Measurements from ENCODE around the gene FOXE3. TPM values are rescaled to one million over a fixed set of nuclear protein-coding genes. Genes with fewer than 3 reads are reported as not detected.

Gene FOXE3
- polyA plus RNA-seq, 2 of the 4 experiments (the other 2 are of a cell fraction), result 0.08 TPM; not detected in 1

- peak; percentile 63 to 65 for DNase-seq (ENCODE audit: low read depth in 1 of 2, low spot score in 1 of 2)
- FAIRE-seq, result no peak
- Histone ChIP-seq H3K9me3 (no peaks in the 10 kb centered on the region), H3K4me2 (no peak overlapping the region), H3K27ac (no peak overlapping the region), H3K4me1 (no peaks in the 10 kb centered on the region), H3K4me3 (no peak overlapping the region)
- TF ChIP-seq, protein P1, sequence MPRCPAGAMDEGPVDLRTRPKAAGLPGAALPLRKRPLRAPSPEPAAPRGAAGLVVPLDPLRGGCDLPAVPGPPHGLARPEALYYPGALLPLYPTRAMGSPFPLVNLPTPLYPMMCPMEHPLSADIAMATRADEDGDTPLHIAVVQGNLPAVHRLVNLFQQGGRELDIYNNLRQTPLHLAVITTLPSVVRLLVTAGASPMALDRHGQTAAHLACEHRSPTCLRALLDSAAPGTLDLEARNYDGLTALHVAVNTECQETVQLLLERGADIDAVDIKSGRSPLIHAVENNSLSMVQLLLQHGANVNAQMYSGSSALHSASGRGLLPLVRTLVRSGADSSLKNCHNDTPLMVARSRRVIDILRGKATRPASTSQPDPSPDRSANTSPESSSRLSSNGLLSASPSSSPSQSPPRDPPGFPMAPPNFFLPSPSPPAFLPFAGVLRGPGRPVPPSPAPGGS (IDR thresholded peaks at IDR 0.05), result no peak
- TF ChIP-seq HDAC2 (IDR thresholded peaks at IDR 0.05), result no peak
- TF ChIP-seq GATA3 (IDR thresholded peaks at IDR 0.05; ENCODE audit: borderline replicate concordance), result no peak
- TF ChIP-seq, protein P2, sequence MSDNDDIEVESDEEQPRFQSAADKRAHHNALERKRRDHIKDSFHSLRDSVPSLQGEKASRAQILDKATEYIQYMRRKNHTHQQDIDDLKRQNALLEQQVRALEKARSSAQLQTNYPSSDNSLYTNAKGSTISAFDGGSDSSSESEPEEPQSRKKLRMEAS (IDR thresholded peaks at IDR 0.05), result no peak
- peak; percentile 22 to 38; a peak in 3 of 5 replicates for TF ChIP-seq RAD21 (conservative IDR thresholded peaks at IDR 0.05 in 1 of 2, IDR thresholded peaks at IDR 0.05 in 1 of 2)
- TF ChIP-seq, protein P3, sequence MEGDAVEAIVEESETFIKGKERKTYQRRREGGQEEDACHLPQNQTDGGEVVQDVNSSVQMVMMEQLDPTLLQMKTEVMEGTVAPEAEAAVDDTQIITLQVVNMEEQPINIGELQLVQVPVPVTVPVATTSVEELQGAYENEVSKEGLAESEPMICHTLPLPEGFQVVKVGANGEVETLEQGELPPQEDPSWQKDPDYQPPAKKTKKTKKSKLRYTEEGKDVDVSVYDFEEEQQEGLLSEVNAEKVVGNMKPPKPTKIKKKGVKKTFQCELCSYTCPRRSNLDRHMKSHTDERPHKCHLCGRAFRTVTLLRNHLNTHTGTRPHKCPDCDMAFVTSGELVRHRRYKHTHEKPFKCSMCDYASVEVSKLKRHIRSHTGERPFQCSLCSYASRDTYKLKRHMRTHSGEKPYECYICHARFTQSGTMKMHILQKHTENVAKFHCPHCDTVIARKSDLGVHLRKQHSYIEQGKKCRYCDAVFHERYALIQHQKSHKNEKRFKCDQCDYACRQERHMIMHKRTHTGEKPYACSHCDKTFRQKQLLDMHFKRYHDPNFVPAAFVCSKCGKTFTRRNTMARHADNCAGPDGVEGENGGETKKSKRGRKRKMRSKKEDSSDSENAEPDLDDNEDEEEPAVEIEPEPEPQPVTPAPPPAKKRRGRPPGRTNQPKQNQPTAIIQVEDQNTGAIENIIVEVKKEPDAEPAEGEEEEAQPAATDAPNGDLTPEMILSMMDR (IDR thresholded peaks at IDR 0.05), result peak; percentile 65
- no peak for TF ChIP-seq CHD2 (IDR thresholded peaks at IDR 0.05; ENCODE audit: low read length, partially characterized antibody)
- TF ChIP-seq RNF2 (IDR thresholded peaks at IDR 0.05; ENCODE audit: borderline replicate concordance, low read depth), result no peak
- TF ChIP-seq SMC3 (IDR thresholded peaks at IDR 0.05), result peak; percentile 41
- no peak for TF ChIP-seq FOSB (CRISPR knock-in tag; IDR thresholded peaks at IDR 0.05)
- TF ChIP-seq RARB (CRISPR knock-in tag; IDR thresholded peaks at IDR 0.05), result no peak
- TF ChIP-seq HEYL (CRISPR knock-in tag; IDR thresholded peaks at IDR 0.05), result no peak
- no peak for TF ChIP-seq ATOH8 (CRISPR knock-in tag; IDR thresholded peaks at IDR 0.05; ENCODE audit: low read depth)
- no peak for TF ChIP-seq ZC3H11A (IDR thresholded peaks at IDR 0.05)
- ATAC-seq, result peak; percentile 92 to 97
- POLR2A ChIA-PET, result no interaction called here
- 30% methylated on average over 6 of the region's 6 CpGs for WGBS (ENCODE audit: missing lambda C conversion rate)
- CTCF ChIA-PET, result interaction anchor here (0.7 to 2.8 kb wide), 18 partner anchors 7 to 303 kb away, joined by 3 to 28 read pairs (median 4); partner anchors contain the start of genes CMPK1 and FOXD2
Measured at GRCh38 chr1:47424336-47424982, 8.4 kb downstream of the FOXE3 start.

- H3K4me3 ChIP-seq, result no peak overlapping the region
- ATAC-seq (no peak), FAIRE-seq (no peak), DNase-seq (ENCODE audit: low read depth in 1 of 2, low spot score in 1 of 2) (no peak)
- TF ChIP-seq MYC (IDR thresholded peaks at IDR 0.05; ENCODE audit: borderline replicate concordance, low read length) (no peak), TFCP2L1 (CRISPR knock-in tag; IDR thresholded peaks at IDR 0.05) (no peak), CHD4 (IDR thresholded peaks at IDR 0.05; ENCODE audit: borderline replicate concordance) (no peak), ATOH8 (CRISPR knock-in tag; IDR thresholded peaks at IDR 0.05; ENCODE audit: low read depth) (no peak), NFE2L2 (conservative IDR thresholded peaks at IDR 0.05; ENCODE audit: low read length) (no peak), ZNF302 (CRISPR knock-in tag; IDR thresholded peaks at IDR 0.05) (no peak)
- TF ChIP-seq, protein P3 (IDR thresholded peaks at IDR 0.05), result no peak
- TF ChIP-seq, protein P4, sequence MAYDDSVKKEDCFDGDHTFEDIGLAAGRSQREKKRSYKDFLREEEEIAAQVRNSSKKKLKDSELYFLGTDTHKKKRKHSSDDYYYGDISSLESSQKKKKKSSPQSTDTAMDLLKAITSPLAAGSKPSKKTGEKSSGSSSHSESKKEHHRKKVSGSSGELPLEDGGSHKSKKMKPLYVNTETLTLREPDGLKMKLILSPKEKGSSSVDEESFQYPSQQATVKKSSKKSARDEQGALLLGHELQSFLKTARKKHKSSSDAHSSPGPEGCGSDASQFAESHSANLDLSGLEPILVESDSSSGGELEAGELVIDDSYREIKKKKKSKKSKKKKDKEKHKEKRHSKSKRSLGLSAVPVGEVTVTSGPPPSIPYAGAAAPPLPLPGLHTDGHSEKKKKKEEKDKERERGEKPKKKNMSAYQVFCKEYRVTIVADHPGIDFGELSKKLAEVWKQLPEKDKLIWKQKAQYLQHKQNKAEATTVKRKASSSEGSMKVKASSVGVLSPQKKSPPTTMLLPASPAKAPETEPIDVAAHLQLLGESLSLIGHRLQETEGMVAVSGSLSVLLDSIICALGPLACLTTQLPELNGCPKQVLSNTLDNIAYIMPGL (CRISPR knock-in tag; IDR thresholded peaks at IDR 0.05; ENCODE audit: borderline replicate concordance), result no peak
- WGBS (ENCODE audit: missing lambda C conversion rate), result 90% methylated on average over 1 of the region's 1 CpG
- CTCF ChIA-PET, result interaction anchor here (1.0 to 12.6 kb wide), 14 partner anchors 8 to 333 kb away, joined by 3 to 313 read pairs (median 4); no protein-coding TSS in a partner anchor
- H3K4me1 ChIP-seq, result peaks cover 12% of the 10 kb centered on the region; the same call in 1 of the 3 replicates
- no peak overlapping the region for H3K4me2 ChIP-seq
- POLR2A ChIA-PET, result no interaction called here
- H3K9me3 ChIP-seq, result no peaks in the 10 kb centered on the region
- no peak overlapping the region for H3K27ac ChIP-seq
Measured at GRCh38 chr1:47431534-47431933, 15.4 kb downstream of the FOXE3 start.

Data from A549 (cell line).